Esophagus squamous epithelium (tissue), 4 donors: ENCODE results near the gene KLRG1.

Experiments used
- POLR2A ChIP-seq, 4 donors: fragments of 450-650 bp; IDR thresholded peaks; one replicate each; pipeline ENCODE4 v1.6.1; 2017; ENCODE audit warnings: antibody characterized with exemption in 4 of 4, mild to moderate bottlenecking in 4 of 4, moderate library complexity in 3 of 4
- TF ChIP-seq, protein P1 (sequence below), 6 experiments: fragments of 450-650 bp in 4 of 6; fragments of 200-600 bp in 2 of 6; sonication (generic) in 2 of 6; IDR thresholded peaks; one replicate each; pipeline ENCODE4 v1.5.1; 2016 to 2019; ENCODE audit warnings: antibody characterized with exemption in 6 of 6, mild to moderate bottlenecking in 4 of 6, moderate library complexity in 4 of 6

DNA sequence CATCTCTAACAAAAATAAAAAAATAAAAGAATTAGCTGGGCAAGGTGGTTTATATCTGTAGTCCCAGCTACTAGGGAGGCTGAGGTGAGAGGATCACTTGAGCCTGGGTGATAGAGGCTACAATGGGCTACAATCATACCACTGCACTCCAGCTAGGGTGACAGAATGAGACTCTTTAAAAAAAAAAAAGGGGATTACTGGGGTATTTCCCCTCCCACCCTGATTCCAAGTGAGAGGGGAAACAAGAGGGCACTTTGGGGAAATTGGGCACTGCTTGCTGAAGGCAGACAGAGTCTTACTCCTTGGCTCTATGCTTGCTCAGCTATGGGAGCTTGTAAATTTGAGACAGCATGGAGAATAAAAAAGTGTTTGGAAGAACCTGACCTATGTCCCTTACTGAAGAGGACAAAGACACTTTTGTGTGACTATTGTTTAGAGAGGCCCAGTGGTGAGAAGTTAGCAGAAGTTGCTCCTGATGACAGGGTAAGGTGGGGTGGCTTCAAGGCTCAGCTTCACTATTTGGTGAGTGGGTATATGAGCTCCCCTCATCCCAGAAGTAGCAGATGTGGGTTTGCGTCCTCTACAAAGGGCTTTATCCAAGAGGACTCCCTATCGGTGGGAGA lies 44.0 kb downstream of the KLRG1 start:
- TF ChIP-seq, protein P1, sequence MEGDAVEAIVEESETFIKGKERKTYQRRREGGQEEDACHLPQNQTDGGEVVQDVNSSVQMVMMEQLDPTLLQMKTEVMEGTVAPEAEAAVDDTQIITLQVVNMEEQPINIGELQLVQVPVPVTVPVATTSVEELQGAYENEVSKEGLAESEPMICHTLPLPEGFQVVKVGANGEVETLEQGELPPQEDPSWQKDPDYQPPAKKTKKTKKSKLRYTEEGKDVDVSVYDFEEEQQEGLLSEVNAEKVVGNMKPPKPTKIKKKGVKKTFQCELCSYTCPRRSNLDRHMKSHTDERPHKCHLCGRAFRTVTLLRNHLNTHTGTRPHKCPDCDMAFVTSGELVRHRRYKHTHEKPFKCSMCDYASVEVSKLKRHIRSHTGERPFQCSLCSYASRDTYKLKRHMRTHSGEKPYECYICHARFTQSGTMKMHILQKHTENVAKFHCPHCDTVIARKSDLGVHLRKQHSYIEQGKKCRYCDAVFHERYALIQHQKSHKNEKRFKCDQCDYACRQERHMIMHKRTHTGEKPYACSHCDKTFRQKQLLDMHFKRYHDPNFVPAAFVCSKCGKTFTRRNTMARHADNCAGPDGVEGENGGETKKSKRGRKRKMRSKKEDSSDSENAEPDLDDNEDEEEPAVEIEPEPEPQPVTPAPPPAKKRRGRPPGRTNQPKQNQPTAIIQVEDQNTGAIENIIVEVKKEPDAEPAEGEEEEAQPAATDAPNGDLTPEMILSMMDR (IDR thresholded peaks at IDR 0.05): no peak
- no peak for TF ChIP-seq POLR2A (IDR thresholded peaks at IDR 0.05)
